Stimulated activated CD4-positive, alpha-beta T cell treated with anti-CD3 and anti-CD28 coated beads, TNF-alpha, amount 100 ng/mL, for 24 hours (primary cell): ENCODE results near the gene EIF3B.
"Not testable (repeated sequence)": the region's sequence is repeated elsewhere in the genome, so short reads cannot be mapped to it uniquely, and the experiment has no call there.

Source experiments
- DNase-seq, 3 experiments: peaks; one replicate each; pipeline ENCODE4 v3.0.0-alpha.2; 2020; ENCODE audit warnings: low read depth in 3 of 3

Gene EIF3B

DNA sequence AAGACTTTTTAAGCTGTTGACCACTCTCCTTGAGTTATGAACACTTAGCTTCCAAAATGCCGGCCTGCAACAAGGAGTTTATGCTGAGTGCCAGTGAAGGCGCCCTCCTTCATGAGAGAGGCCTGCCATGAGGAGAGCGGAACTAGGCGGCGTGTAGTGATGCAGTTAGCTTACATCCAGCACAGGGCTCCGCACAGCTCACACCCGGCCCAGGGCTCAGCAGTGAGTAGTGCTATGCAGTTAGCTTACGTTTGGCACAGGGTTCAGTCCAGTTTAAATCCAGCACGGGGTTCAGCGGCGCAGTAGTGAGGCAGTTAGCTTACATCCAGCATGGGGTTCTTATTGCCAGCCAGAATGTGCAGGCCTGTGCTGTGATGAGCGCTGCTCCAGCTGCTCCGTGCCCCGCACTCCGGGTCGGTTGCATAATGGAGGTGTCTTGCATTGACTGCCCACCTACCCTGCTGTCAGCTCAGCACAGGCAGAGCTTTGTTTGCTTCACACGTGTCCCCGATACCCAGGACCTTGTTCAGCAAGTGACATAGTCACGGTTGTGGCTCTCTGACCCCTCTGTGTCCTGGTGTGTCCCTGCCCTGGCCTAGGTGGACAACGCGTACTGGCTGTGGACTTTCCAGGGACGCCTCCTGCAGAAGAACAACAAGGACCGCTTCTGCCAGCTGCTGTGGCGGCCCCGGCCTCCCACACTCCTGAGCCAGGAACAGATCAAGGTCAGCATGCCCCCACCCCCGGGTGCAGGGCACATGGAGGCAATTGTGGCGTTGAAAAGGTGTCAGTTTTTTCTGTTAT lies 21.9 kb downstream of the EIF3B start:
- DNase-seq = no peak

DNA sequence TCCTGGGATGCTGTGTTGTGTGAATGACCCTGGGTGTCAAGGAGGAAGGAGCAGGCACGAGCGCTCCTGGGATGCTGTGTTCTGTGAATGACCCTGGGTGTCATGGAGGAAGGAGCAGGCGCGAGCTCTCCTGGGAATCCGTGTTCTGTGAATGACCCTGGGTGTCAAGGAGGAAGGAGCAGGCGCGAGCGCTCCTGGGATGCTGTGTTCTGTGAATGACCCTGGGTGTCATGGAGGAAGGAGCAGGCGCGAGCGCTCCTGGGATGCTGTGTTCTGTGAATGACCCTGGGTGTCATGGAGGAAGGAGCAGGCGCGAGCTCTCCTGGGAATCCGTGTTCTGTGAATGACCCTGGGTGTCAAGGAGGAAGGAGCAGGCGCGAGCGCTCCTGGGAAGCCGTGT lies 22.9 kb downstream of the EIF3B start:
- DNase-seq = not testable (repeated sequence)

DNA sequence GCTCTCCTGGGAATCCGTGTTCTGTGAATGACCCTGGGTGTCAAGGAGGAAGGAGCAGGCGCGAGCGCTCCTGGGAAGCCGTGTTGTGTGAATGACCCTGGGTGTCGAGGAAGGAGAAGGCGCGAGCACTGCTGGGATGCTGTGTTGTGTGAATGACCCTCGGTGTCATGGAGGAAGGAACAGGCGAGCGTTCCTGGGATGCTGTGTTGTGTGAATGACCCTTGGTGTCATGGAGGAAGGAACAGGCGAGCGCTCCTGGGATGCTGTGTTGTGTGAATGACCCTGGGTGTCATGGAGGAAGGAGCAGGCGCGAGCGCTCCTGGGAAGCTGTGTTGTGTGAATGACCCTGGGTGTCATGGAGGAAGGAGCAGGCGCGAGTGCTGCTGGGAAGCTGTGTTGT lies 23.5 kb downstream of the EIF3B start:
- DNase-seq = not testable (repeated sequence)

DNA sequence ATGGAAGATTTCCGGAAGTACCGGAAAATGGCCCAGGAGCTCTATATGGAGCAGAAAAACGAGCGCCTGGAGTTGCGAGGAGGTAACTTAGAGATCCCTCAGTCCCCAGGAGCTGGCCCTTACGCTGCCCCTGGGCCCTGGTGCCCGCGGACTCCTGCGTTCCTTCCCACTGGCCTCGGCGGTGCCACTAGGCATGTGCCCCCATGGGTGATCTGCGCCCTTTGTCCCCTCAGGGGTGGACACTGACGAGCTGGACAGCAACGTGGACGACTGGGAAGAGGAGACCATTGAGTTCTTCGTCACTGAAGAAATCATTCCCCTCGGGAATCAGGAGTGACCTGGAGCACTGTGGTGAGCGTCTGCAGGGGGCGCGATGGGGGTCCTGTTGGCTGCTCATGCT lies 24.5 kb downstream of the EIF3B start:
- DNase-seq = no peak

DNA sequence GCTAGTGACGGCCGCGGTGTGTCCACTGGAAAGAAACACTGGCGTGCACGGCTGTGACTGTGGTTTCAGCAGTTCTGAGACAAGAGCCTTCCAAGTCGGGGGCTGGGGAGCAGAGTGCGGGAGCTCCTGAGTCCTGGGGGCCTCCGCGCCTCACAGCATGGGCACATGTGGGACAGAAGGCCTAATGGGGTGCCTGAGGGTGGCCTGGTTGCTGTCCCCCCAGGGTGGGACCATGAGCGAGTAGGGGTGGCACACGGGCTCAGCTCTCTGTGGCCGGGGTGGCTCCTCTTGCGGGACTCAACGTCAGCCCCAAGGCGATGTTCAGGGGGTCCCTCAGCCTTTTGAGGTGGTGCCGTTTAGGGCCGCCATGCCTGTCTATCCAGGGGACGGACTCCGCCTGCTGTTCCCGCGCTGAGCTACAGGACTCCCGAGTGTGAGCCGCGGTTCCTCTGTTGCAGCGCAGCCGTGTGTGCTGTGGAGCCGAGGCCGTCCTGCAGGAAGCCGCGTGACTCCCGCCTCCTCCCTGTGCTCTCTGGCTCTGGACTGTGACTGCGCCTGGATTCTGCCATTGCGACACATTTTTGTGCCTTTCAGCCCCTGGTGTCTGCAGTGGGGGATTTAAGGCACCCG lies 25.3 kb downstream of the EIF3B start:
- DNase-seq = no peak

DNA sequence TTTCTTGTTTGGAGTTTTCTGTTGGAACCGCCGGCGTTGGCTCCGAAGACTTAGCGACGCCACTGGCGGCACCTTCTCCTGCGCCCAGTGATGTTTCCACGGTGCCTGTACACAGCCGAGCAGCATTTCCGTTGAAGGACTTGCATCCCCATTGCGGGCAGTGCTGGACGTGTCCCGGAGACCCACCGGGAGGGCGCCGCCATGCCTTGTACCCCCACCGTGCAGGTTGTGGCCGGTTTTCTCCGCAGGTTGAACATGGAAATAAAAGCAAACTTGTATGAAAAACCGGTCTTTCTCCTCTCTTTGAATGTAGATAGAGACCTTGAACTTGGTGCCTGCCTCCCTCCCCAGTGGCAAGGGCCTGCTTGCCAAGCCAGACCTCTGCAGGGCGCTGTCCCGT lies 25.8 kb downstream of the EIF3B start:
- no peak for DNase-seq

DNA sequence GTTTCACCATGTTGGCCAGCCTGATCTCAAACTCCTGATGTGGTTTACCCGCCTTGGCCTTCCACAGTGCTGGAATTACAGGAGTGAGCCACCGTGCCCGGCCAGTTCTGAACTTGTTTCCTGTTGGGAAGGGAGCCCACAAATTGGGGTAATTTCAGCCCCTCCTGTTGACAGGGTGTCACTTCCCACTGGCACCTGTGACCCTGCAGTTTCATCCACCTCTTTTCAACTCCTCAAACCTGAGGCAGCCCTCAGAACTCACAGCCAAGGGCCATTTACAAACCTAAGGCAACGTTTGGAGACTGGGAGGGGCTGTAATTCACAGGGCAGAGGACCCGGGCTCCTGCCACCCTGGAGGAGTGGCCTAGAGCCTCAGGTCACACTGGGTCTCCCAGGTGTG lies 26.6 kb downstream of the EIF3B start:
- DNase-seq = no peak

DNA sequence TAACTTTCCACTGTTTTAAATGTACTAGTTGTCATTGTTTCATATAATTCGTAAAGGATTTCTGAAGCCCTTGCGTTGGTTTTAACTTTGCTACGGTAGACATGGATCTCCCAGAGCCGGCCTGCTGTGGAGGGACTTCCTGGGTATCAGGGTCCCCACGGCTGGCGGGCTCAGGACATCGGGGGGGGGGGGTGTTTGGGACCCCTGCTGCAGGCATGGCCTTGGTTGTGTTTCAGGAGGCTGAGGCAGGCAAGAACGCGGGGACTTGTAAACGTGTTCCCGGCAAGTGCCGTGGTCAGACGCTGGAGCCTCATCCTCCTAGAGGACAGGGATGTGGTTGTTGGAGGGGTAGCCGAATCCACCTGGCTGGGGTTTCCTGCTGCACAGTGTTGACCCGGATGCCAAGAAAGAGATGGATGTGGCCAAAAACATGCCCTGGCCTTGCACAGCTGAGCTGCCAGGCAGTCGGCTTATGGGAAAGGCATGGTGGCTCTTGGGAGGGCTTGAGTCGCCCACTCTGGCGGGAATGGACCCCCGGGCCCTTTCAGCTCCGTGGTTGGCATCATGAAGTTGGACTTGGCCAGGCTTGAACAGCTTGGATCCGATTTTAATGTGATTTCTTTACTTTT lies 27.4 kb downstream of the EIF3B start:
- DNase-seq = no peak

DNA sequence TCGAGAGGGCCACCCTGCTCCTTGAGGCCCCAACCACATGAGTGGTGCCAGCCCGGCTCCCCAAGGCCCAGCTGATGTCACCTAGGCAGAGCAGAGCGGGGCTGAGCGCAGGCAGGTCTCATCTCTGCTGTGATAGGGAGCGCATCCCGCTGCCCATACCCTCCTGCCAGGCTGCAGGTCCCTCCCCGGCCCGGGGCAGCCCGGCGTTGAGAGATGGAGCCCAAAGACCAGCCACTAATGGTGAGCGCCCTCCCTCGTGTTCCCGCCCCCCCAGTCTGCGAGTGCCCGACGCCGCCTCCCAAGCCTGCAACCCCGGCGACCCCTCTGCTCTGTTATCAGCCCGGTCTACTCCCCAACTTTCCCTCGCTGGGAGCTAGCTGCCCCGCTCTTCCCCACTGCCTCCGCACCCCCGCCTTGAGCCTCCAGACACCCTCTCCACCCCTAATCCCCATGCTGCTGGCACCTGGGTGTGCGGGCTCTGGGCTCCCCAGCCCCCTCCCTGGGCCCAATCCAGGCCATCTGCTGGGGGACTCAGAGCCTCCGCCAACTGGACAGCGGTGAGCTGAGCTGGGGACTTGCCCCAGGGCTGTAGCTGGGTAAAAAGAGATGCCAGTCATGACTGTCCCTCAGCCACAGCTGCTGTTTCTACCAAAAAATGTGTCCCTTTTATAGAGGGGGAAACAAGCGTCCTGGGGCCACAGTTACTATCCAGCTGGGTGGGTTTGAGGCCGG lies 29.1 kb downstream of the EIF3B start:
- no peak for DNase-seq

DNA sequence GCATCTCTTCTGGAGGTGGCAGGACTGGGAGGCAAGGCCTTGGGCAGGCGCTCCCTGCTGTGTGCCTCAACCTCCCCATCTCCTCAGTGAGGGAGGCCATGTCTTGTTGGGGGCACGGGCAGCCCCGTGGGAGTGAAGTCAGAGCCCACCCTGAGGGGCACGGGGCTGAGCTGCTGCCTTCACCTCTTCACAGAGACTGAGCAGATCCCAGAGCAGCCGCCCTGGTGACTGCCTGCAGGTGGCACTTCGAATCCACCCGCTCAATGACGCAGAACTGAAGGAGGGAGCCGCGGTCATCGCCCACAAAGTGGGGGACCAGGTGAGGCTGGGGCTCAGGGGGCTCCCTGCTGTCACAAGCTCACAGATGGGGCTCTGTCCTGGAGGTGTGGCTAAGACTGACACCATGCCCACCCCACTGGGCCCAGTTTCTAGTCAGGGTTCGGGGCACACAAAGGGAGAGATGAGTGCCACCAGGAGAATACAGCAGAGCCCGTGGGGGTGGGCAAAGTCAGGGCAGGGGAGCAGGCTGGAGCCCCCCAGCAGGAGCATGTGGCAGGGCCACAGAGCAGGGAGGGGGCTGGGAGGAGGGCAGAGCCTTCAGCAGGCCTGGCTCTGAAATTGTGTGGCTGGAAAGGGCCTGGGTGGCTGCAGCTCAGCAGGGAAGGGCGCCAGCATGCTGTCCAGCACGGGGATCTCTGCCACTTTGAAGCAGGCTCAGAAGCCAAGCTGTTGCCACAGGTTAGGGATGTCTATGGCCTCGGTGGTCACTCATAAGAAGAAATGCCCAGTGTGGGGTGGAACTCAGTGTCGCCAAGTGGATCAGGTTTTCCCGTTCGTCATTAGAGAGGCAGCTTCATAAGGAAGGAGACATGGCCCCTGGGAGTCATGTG lies 30.0 kb downstream of the EIF3B start:
- no peak for DNase-seq

DNA sequence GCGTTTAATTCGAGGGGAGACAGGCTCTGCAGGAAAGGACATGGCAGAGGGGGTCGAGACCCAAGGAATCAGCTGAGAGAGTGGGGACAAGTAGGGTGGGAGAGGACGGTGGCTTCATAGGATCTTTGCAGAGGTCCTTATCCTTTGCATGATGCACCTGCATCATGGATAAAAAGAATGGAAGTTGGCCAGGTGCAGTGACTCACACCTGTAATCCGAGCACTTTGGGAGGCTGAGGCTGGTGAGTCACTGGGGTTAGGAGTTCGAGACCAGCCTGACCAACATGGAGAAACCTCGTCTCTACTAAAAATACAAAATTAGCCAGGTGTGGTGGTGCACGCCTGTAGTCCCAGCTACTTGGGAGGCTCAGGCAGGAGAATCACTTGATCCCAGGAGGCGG lies 31.5 kb downstream of the EIF3B start:
- not testable (repeated sequence) for DNase-seq

DNA sequence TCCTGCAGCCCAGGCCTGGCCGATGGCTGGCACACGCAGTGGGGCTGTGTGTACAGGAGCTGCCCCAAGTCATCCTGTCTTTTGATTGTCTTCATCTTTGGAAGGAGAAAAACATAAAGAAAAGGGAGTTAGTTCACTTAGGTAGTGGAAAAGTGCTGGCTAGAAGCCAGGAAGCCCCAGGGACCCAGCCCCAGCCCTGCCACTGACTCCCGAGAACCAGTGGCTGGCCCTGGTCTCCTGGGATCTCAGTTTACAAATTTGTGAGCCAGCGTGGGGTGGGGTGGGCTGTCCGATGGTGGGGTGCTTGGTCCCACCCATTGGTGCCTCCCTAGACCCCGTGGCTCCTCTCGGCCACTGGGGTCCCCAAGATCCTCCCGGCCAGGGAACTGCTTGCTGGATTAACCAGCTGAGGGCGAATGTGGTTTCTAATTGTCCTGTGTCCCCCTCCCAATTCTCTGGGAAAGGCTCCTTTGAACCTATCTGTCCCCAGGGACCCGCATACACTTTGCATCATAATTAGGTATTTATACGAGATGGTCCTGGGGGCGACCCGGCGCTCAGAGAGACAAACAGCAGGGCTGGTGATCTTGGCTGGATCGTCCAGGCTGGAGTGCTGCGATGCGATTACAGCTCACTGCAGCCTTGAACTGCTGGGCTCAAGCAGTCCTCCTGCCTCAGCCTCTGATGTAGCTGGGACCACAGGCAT lies 32.5 kb downstream of the EIF3B start:
- no peak for DNase-seq

DNA sequence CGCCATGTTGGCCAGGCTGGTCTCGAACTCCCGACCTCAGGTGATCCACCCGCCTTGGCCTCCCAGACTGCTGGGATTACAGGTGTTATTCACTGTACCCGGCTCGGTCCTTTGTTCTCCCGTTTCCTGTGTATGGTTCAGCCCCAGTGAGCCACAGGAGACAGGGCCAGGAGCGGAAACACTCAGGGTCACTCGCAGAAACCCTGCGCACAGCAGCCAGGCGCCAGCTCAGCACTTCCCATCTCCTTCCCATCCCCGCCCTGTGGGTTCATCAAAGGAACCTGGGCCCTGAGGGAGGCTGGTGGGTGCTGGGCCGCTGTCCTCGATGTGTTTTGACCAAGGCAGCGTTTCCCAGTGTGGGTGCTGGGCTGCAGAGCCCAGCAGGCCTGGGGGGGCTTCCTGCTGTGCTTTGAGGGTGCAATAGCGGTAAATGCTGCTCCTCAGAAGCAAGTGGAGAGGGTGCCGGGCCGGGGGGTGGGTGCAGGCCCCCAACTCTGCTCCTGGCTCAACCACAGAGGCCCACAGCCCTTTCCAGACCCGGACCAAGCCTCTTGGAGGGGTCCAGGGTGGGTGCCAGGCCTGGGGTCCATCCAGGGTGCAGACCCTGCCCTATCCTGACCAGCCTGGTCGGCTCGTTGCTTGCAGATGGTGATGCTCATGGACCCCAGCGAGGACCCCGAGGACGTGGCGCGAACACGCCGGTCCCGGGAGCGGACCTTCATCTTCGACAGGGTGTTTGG lies 33.4 kb downstream of the EIF3B start:
- no peak for DNase-seq

DNA sequence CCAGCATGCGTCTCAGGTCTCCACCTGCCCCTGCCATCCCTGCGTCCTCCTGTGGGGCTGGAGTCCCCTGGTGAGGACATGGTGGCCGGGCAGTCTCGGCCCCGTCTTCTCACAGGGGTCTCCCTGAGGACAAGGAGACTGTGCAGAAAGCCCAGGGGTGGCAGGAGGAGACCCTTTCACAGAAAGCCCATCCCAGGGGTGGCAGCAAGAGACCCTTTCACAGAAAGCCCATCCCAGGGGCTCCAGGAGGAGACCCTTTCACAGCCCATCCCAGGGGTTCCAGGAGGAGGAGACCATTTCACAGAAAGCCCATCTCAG lies 34.0 kb downstream of the EIF3B start:
- no peak for DNase-seq

DNA sequence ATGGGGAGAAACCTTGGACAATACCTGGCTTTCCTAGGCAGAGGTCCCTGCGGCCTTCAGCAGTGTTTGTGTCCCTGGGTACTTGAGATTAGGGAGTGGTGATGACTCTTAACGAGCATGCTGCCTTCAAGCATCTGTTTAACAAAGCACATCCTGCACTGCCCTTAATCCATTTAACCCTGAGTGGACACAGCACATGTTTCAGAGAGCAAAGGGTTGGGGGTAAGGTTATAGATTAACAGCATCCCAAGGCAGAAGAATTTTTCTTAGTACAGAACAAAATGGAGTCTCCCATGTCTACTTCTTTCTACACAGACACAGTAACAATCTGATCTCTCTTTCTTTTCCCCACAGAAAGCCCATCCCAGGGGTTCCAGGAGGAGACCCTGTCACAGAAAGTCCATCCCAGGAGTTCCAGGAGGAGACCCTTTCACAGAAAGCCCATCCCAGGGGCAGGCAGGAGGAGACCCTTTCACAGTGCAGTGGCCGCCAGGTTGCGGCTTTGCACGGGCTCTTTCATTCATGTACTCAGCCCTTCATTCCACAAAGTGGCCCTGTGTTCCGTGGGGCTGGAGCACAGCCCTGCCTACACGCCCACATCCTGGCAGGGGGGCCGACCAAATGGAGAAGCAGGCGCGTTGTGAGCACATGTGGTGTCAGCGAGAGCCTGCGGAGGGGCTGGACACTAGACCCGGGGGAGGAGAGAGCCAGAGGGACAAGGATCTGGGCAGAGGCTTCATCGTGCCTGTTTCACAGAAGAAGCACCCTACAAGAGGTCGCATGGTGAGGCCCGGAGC lies 35.6 kb downstream of the EIF3B start:
- DNase-seq = not testable (repeated sequence)

DNA sequence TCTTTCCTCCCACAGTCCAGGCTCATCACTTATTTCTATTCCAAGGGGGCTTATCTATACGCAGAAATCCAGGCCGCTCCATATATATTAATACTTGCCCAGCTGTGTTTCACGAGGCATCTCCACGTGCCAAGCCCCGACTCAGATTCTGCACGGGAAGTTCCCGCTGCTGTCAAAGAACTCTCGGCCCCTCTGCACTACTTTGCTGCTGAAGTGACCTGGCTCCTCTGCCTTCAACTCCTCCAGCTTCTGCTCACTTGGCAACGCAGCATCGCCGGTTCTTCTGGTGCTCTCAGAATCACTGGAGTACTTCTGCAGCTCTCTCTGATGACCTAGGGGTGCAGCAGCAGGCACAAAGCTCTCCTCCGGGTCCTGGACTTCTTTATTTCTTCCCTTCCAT lies 39.1 kb downstream of the EIF3B start:
- no peak for DNase-seq

DNA sequence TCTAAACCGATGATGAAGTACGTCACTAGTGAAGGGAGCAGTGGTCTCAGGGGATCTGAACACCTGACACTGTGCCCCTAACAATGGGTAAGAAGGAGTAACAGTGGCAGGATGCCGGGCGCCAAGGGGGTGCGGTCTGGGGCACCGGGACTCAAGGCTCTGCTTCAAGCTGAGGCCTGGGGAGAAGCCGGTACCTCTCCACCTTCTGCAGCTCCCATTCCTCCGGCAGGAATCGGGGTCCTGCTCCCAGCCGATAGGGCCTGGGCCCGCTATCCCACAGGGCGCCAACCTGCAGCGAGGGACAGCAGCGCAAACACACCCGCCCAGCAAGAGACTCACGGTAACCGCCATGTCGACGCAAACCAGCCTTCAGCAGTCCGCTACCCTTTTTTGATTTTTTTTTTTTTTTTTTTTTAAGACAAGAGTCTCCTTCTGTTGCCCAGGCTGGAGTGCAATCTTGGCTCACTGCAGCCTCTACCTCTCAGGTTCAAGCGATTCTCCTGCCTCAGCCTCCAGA lies 40.0 kb downstream of the EIF3B start:
- no peak for DNase-seq

DNA sequence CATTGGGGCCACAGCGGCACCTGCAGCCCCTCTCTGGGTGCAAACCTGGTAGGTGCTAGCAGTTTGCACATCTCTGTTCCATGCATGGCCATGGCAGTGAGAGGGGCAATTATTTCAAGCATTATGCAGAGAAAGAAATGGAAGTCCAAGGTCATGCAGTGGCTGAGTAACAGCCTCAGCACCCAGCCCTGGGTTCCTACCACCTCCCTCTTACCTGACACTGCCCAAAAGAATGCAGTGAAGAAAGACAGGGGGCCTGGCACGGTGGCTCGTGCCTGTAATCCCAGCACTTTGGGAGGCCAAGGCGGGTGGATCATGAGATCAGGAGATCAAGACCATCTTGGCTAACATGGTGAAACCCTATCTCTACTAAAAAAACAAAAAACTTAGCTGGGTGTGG lies 43.9 kb downstream of the EIF3B start:
- no peak for DNase-seq
